Adrenal gland (tissue), 12 donors: ENCODE results near the gene ZNF146. TPM values are rescaled to one million over a fixed set of nuclear protein-coding genes. Genes with fewer than 3 reads are reported as not detected.
"Not testable (repeated sequence)": the region's sequence is repeated elsewhere in the genome, so short reads cannot be mapped to it uniquely, and the experiment has no call there.

Experiments
- DNase-seq, 7 donors: peaks; one replicate each; pipeline ENCODE4 v3.0.0-alpha.2; 2019 to 2020
- H3K27ac ChIP-seq, 5 donors: fragments of 200-600 bp; sonication (generic) in 4 of 5; 1 replicate in 3 of 5; 2 replicates in 2 of 5; pipeline versions ENCODE4 v1.5.1 to v1.8.0; 2016 to 2020; ENCODE audit warnings: mild to moderate bottlenecking in 1 of 5
- H3K27me3 ChIP-seq: fragments of 200-600 bp; 2 replicates; pipeline ENCODE4 v1.8.0; 2021
- H3K36me3 ChIP-seq, 2 donors: fragments of 200-600 bp; replicated peaks in 1 of 2; 1 replicate in 1 of 2; 2 replicates in 1 of 2; pipeline versions ENCODE4 v1.5.1 to v1.8.0; 2018 to 2022
- H3K4me1 ChIP-seq, 2 donors: fragments of 200-600 bp; replicated peaks in 1 of 2; 1 replicate in 1 of 2; 2 replicates in 1 of 2; pipeline versions ENCODE4 v1.5.1 to v1.8.0; 2018 to 2021
- H3K4me3 ChIP-seq, 4 donors: fragments of 200-600 bp; sonication (generic) in 3 of 4; one replicate each; pipeline ENCODE4 v1.5.1; 2016 to 2018
- H3K9me3 ChIP-seq, 3 donors: fragments of 200-600 bp; sonication (generic) in 1 of 3; replicated peaks in 1 of 3; 1 replicate in 2 of 3; 2 replicates in 1 of 3; pipeline versions ENCODE4 v1.5.1 to v1.8.0; 2016 to 2021
- CTCF ChIP-seq, 6 experiments: fragments of 450-650 bp in 4 of 6; fragments of 200-600 bp in 2 of 6; sonication (generic) in 1 of 6; IDR thresholded peaks; 1 replicate in 5 of 6; 2 replicates in 1 of 6; pipeline versions ENCODE4 v1.5.1 to v1.8.0; 2016 to 2021; ENCODE audit warnings: antibody characterized with exemption in 6 of 6, mild to moderate bottlenecking in 2 of 6, moderate library complexity in 1 of 6
- POLR2A ChIP-seq, 2 donors: fragments of 450-650 bp; IDR thresholded peaks; one replicate each; pipeline ENCODE4 v1.6.1; 2017; ENCODE audit warnings: antibody characterized with exemption in 2 of 2, mild to moderate bottlenecking in 2 of 2, moderate library complexity in 1 of 2
- WGBS, 4 donors: extraction: QIAGEN DNeasy Blood & Tissue Kit in 2 of 4; methylation state at CpG; one replicate each; pipeline versions ENCODE4 v1.1.5 to v1.1.7; 2013 to 2017; 5-methylcytosine and 5-hydroxymethylcytosine counted together
- intact Hi-C, 2 donors: fragments of 100-400 bp; cut with DNase I; formaldehyde crosslinking; loops; one replicate each; pipeline versions ENCODE4 v1.14.1 to v1.15.0; 2022 to 2023
- polyA plus RNA-seq, 3 donors: library from polyadenylated mRNA; stranded (reverse); fragments of 200-250 nt in 2 of 3; fragments of 350-450 nt in 1 of 3; fragmentation: Illumina TruSeq in 1 of 3; extraction: RNeasy Lipid Tissue Mini Kit (QIAGEN cat#74804) in 1 of 3; gene quantifications; one replicate each; pipeline ENCODE4 v1.2.3, GENCODE V29; 2013 to 2014
- total RNA-seq, 9 donors: library from RNA; depleted of rRNA in 4 of 9; stranded (reverse); fragments of >200 nt in 4 of 9; fragments of 120-200 nt in 1 of 9; fragmentation: NEBNext Ultra II Directional in 1 of 9; extraction: Animal tissue kit (Norgen Biotek cat#: 25700) in 1 of 9; gene quantifications; one replicate each; pipeline versions ENCODE4 v1.1.0 to v1.2.4, GENCODE V29; 2013 to 2023
- donor health status: healthy with polysubstance abuse.
- donor health status: Bipolar disorder and iron deficiency.
- donor health status: DM: yes; HTN: yes; CAD: no.
- donor health status: DM: no; HTN: no; CAD: no.
- donor health status: DM: no; HTN: no; CAD: no.
- donor health status: DM: yes; HTN: yes; CAD: no.

ZNF146 gene
- total and polyA plus RNA-seq, 12 donors: 20.7 to 128 (median 40.7) TPM

- WGBS, 4 donors: 89 to 96% (median 94%) methylated on average over 31 to 35 of the region's 35 CpGs
- no peak overlapping the region for H3K27ac ChIP-seq
- peak in 2 of 7 donors; percentile 7 to 46 for DNase-seq
Observed at GRCh38 chr19:36265856-36266374, 51.0 kb downstream of the ZNF146 start.

GRCh38 chr19:36266375-36266961, 51.6 kb downstream of the ZNF146 start:
- peak in 3 of 7 donors; percentile 11 to 61 (median 45) for DNase-seq
- no peak overlapping the region for H3K4me3 ChIP-seq
- H3K27ac ChIP-seq: no peak overlapping the region
- intact Hi-C loops: no loop called here
- no peaks in the 10 kb centered on the region for H3K9me3 ChIP-seq
- no peaks in the 10 kb centered on the region for H3K4me1 ChIP-seq
- no peaks in the 10 kb centered on the region for H3K27me3 ChIP-seq
- no peaks in the 10 kb centered on the region for H3K36me3 ChIP-seq
- TF ChIP-seq CTCF (IDR thresholded peaks at IDR 0.05): no peak
- TF ChIP-seq POLR2A (IDR thresholded peaks at IDR 0.05): no peak
- 76 to 97% (median 93%) methylated on average over 32 to 50 of the region's 50 CpGs for WGBS, 4 donors

More at GRCh38 chr19:36265856-36266374, 51.0 kb downstream of the ZNF146 start:
- Histone ChIP-seq H3K4me3 (no peak overlapping the region), H3K4me1 (no peaks in the 10 kb centered on the region), H3K27me3 (no peaks in the 10 kb centered on the region), H3K36me3 (no peaks in the 10 kb centered on the region), H3K9me3 (no peaks in the 10 kb centered on the region)
- intact Hi-C loops: no loop called here
- no peak for TF ChIP-seq POLR2A (IDR thresholded peaks at IDR 0.05)
- TF ChIP-seq CTCF (IDR thresholded peaks at IDR 0.05): no peak

GRCh38 chr19:36267061-36267845, 52.3 kb downstream of the ZNF146 start:
- 95 to 97% (median 96%) methylated on average over 29 to 36 of the region's 36 CpGs for WGBS, 4 donors
- Histone ChIP-seq H3K27me3 (no peaks in the 10 kb centered on the region), H3K9me3 (no peaks in the 10 kb centered on the region), H3K27ac (no peak overlapping the region), H3K36me3 (no peaks in the 10 kb centered on the region), H3K4me3 (no peak overlapping the region), H3K4me1 (no peaks in the 10 kb centered on the region)
- intact Hi-C loops: no loop called here
- DNase-seq: peak in 2 of 7 donors; percentile 6 to 33
- TF ChIP-seq POLR2A (IDR thresholded peaks at IDR 0.05): no peak
- no peak for TF ChIP-seq CTCF (IDR thresholded peaks at IDR 0.05)

- H3K36me3 ChIP-seq, H3K9me3 ChIP-seq, H3K27me3 ChIP-seq, H3K4me1 ChIP-seq, H3K27ac ChIP-seq, intact Hi-C loops, H3K4me3 ChIP-seq: not testable (repeated sequence)
- 90 to 95% (median 93%) methylated on average over 14 to 21 of the region's 21 CpGs; no CpG with 5 or more reads in 1 of the 4 donors for WGBS, 4 donors
- DNase-seq: peak in 2 of 7 donors; percentile 7 to 29
Observed at GRCh38 chr19:36268081-36268480, 53.2 kb downstream of the ZNF146 start.

GRCh38 chr19:36268591-36268990, 53.7 kb downstream of the ZNF146 start:
- H3K9me3 ChIP-seq, H3K4me3 ChIP-seq, H3K27ac ChIP-seq, H3K4me1 ChIP-seq, intact Hi-C loops, H3K27me3 ChIP-seq, H3K36me3 ChIP-seq: not testable (repeated sequence)
- 91 to 97% (median 94%) methylated on average over 8 to 20 of the region's 30 CpGs for WGBS, 4 donors
- DNase-seq: peak in 1 of 7 donors; percentile 49

GRCh38 chr19:36269295-36269694, 54.4 kb downstream of the ZNF146 start:
- H3K36me3 ChIP-seq, H3K4me1 ChIP-seq, H3K27ac ChIP-seq, H3K9me3 ChIP-seq, H3K27me3 ChIP-seq, H3K4me3 ChIP-seq, intact Hi-C loops: not testable (repeated sequence)
- peak in 1 of 7 donors; percentile 16 for DNase-seq
- whole genome bisulfite sequencing, 4 donors: 92 to 96% (median 95%) methylated on average over 4 to 11 of the region's 29 CpGs; no CpG with 5 or more reads in 1 of the 4 donors
